ENCODE data around the gene KTN1.

Gene KTN1

DNA sequence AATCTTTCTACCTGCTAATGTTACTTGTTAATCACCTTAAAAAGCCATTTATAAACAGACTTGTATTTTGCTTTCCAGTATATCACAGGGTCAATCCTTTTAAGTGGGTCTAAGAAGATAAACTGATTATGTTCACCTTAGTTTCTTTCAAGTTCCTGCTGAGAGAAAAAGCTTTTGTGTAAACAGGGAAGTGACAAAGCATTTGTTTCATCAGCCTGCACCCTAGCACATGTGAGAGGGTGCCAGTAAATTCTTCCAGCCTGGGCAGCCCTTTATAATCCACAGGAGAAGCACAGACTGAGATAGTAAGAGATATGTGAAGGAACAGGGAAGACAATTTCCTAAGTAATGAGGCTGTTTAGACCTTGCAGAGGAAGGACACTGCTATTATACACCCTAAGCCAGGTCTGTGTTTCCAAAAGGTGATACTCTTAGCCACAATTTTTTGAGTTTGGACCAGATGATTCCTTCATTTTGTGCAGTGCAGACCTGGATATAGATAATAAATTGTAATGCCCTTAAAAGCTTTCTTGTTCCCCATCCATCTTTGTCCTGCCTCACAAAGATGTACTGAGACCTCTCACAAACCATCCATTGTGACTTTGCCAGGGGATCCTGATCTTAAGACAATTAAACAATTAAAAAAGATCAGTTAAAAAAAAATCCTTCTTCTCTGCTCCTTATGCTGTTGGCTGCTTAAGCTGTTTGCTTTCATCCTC lies 150.7 kb downstream of the KTN1 start:
- no peak for TF ChIP-seq CTCF (conservative IDR thresholded peaks at IDR 0.05)
- peak overlapping the region; percentile 77 for H3K27ac ChIP-seq

- peak overlapping the region; percentile 77 for H3K27ac ChIP-seq
- TF ChIP-seq CTCF (conservative IDR thresholded peaks at IDR 0.05) = no peak
These were observed 151.4 kb downstream of the KTN1 start for GRCh38 chr14:55731311-55731872.

- H3K27ac ChIP-seq = peak overlapping the region; percentile 77
- peak; percentile 73 for TF ChIP-seq CTCF (conservative IDR thresholded peaks at IDR 0.05)
These were observed 152.0 kb downstream of the KTN1 start for GRCh38 chr14:55731881-55732498.

DNA sequence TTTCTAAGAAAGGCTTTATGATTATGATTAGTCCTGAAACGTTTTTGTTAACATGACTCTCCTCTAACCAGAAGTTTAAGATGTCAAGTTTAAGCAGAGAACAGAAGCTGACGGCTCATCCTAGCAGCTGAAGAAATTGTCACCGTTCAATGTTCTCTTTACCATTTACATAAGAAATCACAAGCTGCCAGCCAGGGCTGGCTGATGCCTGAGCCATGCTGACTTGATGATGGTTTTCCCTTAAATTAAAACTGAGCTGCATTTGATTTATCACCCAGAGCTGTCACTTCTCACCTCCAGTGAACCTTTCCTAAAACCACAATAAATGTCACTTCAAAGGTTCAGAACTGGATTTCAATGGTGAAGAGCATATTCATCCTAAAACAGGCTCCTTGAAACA lies 153.6 kb downstream of the KTN1 start:
- no peak overlapping the region for H3K27ac ChIP-seq
- TF ChIP-seq CTCF (conservative IDR thresholded peaks at IDR 0.05) = no peak
